ENCODE measurements around the gene NCR2. TPM values are rescaled to one million over a fixed set of nuclear protein-coding genes. Genes with fewer than 3 reads are reported as not detected.

NCR2 gene
- total and polyA plus RNA-seq, 2 experiments from 2014 or later = not detected

GRCh38 chr6:41288754-41289129 is 46.7 kb upstream of the NCR2 start:
- Histone ChIP-seq H3K36me3 (replicated peaks; ENCODE audit: insufficient read depth, low read depth) (no peaks in the 10 kb centered on the region), H3K79me2 (no peaks in the 10 kb centered on the region), H4K20me1 (ENCODE audit: insufficient read depth, poor library complexity, severe bottlenecking) (no peaks in the 10 kb centered on the region), H3K4me1 (ENCODE audit: insufficient read depth) (peaks cover 3% of the 10 kb centered on the region), H3K4me3 (no peak overlapping the region), H2AFZ (no peak overlapping the region), H3K9me3 (ENCODE audit: low read depth) (no peaks in the 10 kb centered on the region), H3K4me2 (no peak overlapping the region), H3K9me2 (replicated peaks; ENCODE audit: insufficient read depth) (no peaks in the 10 kb centered on the region), H3K27ac (no peak overlapping the region), H3K27me3 (no peaks in the 10 kb centered on the region)
- whole genome bisulfite sequencing (ENCODE audit: low lambda C conversion rate, missing lambda C conversion rate) = 93% methylated on average over 2 of the region's 2 CpGs
- TF ChIP-seq EZH2 (IDR thresholded peaks at IDR 0.05; ENCODE audit: borderline replicate concordance) = no peak
- TF ChIP-seq, protein P1, sequence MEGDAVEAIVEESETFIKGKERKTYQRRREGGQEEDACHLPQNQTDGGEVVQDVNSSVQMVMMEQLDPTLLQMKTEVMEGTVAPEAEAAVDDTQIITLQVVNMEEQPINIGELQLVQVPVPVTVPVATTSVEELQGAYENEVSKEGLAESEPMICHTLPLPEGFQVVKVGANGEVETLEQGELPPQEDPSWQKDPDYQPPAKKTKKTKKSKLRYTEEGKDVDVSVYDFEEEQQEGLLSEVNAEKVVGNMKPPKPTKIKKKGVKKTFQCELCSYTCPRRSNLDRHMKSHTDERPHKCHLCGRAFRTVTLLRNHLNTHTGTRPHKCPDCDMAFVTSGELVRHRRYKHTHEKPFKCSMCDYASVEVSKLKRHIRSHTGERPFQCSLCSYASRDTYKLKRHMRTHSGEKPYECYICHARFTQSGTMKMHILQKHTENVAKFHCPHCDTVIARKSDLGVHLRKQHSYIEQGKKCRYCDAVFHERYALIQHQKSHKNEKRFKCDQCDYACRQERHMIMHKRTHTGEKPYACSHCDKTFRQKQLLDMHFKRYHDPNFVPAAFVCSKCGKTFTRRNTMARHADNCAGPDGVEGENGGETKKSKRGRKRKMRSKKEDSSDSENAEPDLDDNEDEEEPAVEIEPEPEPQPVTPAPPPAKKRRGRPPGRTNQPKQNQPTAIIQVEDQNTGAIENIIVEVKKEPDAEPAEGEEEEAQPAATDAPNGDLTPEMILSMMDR (IDR thresholded peaks at IDR 0.05; ENCODE audit: poor library complexity) = no peak
- TF ChIP-seq EZH2phosphoT487 (IDR thresholded peaks at IDR 0.05; ENCODE audit: low read depth, severe bottlenecking, unreplicated experiment) = no peak
- no peak for DNase-seq (ENCODE audit: low spot score)

GRCh38 chr6:41289815-41290214 is 45.6 kb upstream of the NCR2 start:
- H3K9me3 ChIP-seq (ENCODE audit: low read depth) = no peaks in the 10 kb centered on the region
- no peak overlapping the region for H3K27ac ChIP-seq
- no peak overlapping the region for H3K4me2 ChIP-seq
- no peaks in the 10 kb centered on the region for H3K9me2 ChIP-seq (replicated peaks; ENCODE audit: insufficient read depth)
- no peaks in the 10 kb centered on the region for H4K20me1 ChIP-seq (ENCODE audit: insufficient read depth, poor library complexity, severe bottlenecking)
- peaks cover 3% of the 10 kb centered on the region for H3K4me1 ChIP-seq (ENCODE audit: insufficient read depth)
- WGBS (ENCODE audit: low lambda C conversion rate, missing lambda C conversion rate) = 61% methylated on average over 4 of the region's 4 CpGs
- H2AFZ ChIP-seq = no peak overlapping the region
- no peaks in the 10 kb centered on the region for H3K79me2 ChIP-seq
- H3K4me3 ChIP-seq = no peak overlapping the region
- H3K27me3 ChIP-seq = no peaks in the 10 kb centered on the region
- TF ChIP-seq EZH2 (IDR thresholded peaks at IDR 0.05; ENCODE audit: borderline replicate concordance) = no peak
- TF ChIP-seq, protein P1 (IDR thresholded peaks at IDR 0.05; ENCODE audit: poor library complexity) = no peak
- no peak for TF ChIP-seq EZH2phosphoT487 (IDR thresholded peaks at IDR 0.05; ENCODE audit: low read depth, severe bottlenecking, unreplicated experiment)
- DNase-seq (ENCODE audit: low spot score) = no peak
- no peaks in the 10 kb centered on the region for H3K36me3 ChIP-seq (replicated peaks; ENCODE audit: insufficient read depth, low read depth)

- H3K4me3 ChIP-seq = no peak overlapping the region
- no peaks in the 10 kb centered on the region for H4K20me1 ChIP-seq (ENCODE audit: insufficient read depth, poor library complexity, severe bottlenecking)
- no peak overlapping the region for H2AFZ ChIP-seq
- H3K9me3 ChIP-seq (ENCODE audit: low read depth) = no peaks in the 10 kb centered on the region
- H3K36me3 ChIP-seq (replicated peaks; ENCODE audit: insufficient read depth, low read depth) = no peaks in the 10 kb centered on the region
- H3K4me2 ChIP-seq = no peak overlapping the region
- no peaks in the 10 kb centered on the region for H3K9me2 ChIP-seq (replicated peaks; ENCODE audit: insufficient read depth)
- H3K79me2 ChIP-seq = no peaks in the 10 kb centered on the region
- H3K27me3 ChIP-seq = no peaks in the 10 kb centered on the region
- H3K27ac ChIP-seq = no peak overlapping the region
- no peaks in the 10 kb centered on the region for H3K4me1 ChIP-seq (ENCODE audit: insufficient read depth)
- WGBS (ENCODE audit: low lambda C conversion rate, missing lambda C conversion rate) = 44% methylated on average over 1 of the region's 1 CpG
- DNase-seq (ENCODE audit: low spot score) = no peak
- TF ChIP-seq EZH2 (IDR thresholded peaks at IDR 0.05; ENCODE audit: borderline replicate concordance) = no peak
- TF ChIP-seq, protein P1 (IDR thresholded peaks at IDR 0.05; ENCODE audit: poor library complexity) = no peak
- TF ChIP-seq EZH2phosphoT487 (IDR thresholded peaks at IDR 0.05; ENCODE audit: low read depth, severe bottlenecking, unreplicated experiment) = no peak
These were observed 43.7 kb upstream of the NCR2 start for GRCh38 chr6:41291717-41292116.

Measured in hepatocyte (in vitro differentiated cells).